DND-41 (cell line): ENCODE results near the gene SMOC2.

ENCODE experiments used
- CTCF ChIP-seq: IDR thresholded peaks from 2 replicates; pipeline ENCODE4 v1.5.1; 2012; ENCODE audit warnings: borderline replicate concordance, low read length, moderate library complexity, mild to moderate bottlenecking; ENCODE audit not compliant: poor library complexity, severe bottlenecking; ENCODE audit errors: extremely low read depth
- EZH2 ChIP-seq: IDR thresholded peaks from 3 replicates; pipeline ENCODE4 v1.6.1; 2012; ENCODE audit warnings: borderline replicate concordance, low read depth, mild to moderate bottlenecking, moderate library complexity, low read length, inconsistent platforms; ENCODE audit not compliant: severe bottlenecking

DNA sequence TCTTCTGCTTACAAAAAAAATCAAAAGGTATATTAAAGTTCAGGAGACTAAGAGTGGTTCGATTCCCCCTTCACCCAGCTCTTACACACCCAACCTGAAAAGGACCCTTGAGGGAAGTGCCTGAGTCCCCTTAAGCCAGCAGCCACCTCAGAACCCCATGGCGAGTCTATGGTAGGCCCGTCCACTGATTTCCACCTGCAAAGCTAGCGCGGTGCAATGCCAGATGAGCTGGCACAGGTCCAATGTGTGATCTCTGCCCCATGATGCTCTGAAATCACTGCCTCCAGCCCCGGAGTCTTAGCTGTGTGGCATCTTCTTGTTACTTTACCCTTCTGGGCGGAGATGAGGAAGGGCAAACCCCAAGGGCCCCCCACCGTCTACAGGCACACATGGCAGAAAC is 109.3 kb downstream of the SMOC2 start:
- TF ChIP-seq CTCF (no peak), EZH2 (no peak)
